ENCODE measurements around the gene PVALEF.

PVALEF gene

GRCh38 chr17:81187120-81187519 is 21.8 kb downstream of the PVALEF start:
- DNase-seq = no peak

- no peak for DNase-seq
These were observed 22.5 kb downstream of the PVALEF start for GRCh38 chr17:81187586-81188490.

GRCh38 chr17:81188491-81188840 is 23.2 kb downstream of the PVALEF start:
- DNase-seq = no peak

GRCh38 chr17:81189016-81189415 is 23.7 kb downstream of the PVALEF start:
- no peak for DNase-seq

GRCh38 chr17:81189670-81190530 is 24.6 kb downstream of the PVALEF start:
- DNase-seq = no peak

GRCh38 chr17:81190591-81190990 is 25.3 kb downstream of the PVALEF start:
- DNase-seq = no peak

- DNase-seq = no peak
These were observed 25.8 kb downstream of the PVALEF start for GRCh38 chr17:81191116-81191515.

- no peak for DNase-seq
These were observed 26.3 kb downstream of the PVALEF start for GRCh38 chr17:81191646-81192045.

GRCh38 chr17:81192386-81193050 is 27.2 kb downstream of the PVALEF start:
- no peak for DNase-seq

GRCh38 chr17:81193051-81193410 is 27.7 kb downstream of the PVALEF start:
- no peak for DNase-seq

GRCh38 chr17:81193470-81194224 is 28.3 kb downstream of the PVALEF start:
- no peak for DNase-seq

GRCh38 chr17:81194225-81194760 is 29.0 kb downstream of the PVALEF start:
- no peak for DNase-seq

- no peak for DNase-seq
These were observed 29.9 kb downstream of the PVALEF start for GRCh38 chr17:81194941-81195901.

- DNase-seq = no peak
These were observed 30.7 kb downstream of the PVALEF start for GRCh38 chr17:81195941-81196495.

- no peak for DNase-seq
These were observed 31.4 kb downstream of the PVALEF start for GRCh38 chr17:81196505-81197408.

- DNase-seq = no peak
These were observed 32.1 kb downstream of the PVALEF start for GRCh38 chr17:81197409-81197795.

- DNase-seq = no peak
These were observed 32.7 kb downstream of the PVALEF start for GRCh38 chr17:81197831-81198490.

GRCh38 chr17:81198826-81199481 is 33.6 kb downstream of the PVALEF start:
- DNase-seq = no peak

GRCh38 chr17:81199482-81199830 is 34.1 kb downstream of the PVALEF start:
- no peak for DNase-seq
